Chondrocyte (in vitro differentiated cells): ENCODE measurements around the gene FRMD4B. TPM values are rescaled to one million over a fixed set of nuclear protein-coding genes. Genes with fewer than 3 reads are reported as not detected.

Experiments used
- DNase-seq: peaks from one replicate; pipeline ENCODE4 v3.0.0; 2021; ENCODE audit warnings: mixed read lengths, low spot score
- H3K27ac Mint-ChIP-seq: one replicate; pipeline ENCODE4 v1.8.0; 2021; ENCODE audit warnings: mild to moderate bottlenecking, moderate library complexity, mixed read lengths; ENCODE audit not compliant: unreplicated experiment
- H3K27me3 Mint-ChIP-seq: 2 replicates; pipeline ENCODE4 v1.8.0; 2021; ENCODE audit warnings: low read depth, mixed read lengths
- H3K36me3 Mint-ChIP-seq: 2 replicates; pipeline ENCODE4 v1.8.0; 2021; ENCODE audit warnings: low read depth, mixed read lengths
- H3K4me1 Mint-ChIP-seq: 2 replicates; pipeline ENCODE4 v1.8.0; 2021; ENCODE audit warnings: low read depth, mild to moderate bottlenecking, mixed read lengths
- H3K4me3 Mint-ChIP-seq: one replicate; pipeline ENCODE4 v1.8.0; 2021; ENCODE audit warnings: mild to moderate bottlenecking, moderate library complexity, mixed read lengths; ENCODE audit not compliant: unreplicated experiment
- H3K9me3 Mint-ChIP-seq: 2 replicates; pipeline ENCODE4 v1.8.0; 2021; ENCODE audit warnings: low read depth, mixed read lengths
- total RNA-seq: library from RNA; stranded (reverse); gene quantifications from 3 replicates; pipeline ENCODE4 v1.2.1, GENCODE V29; 2021
- TF ChIP-seq, protein P1 (sequence below): fragments of 200-600 bp; sonication (generic); IDR thresholded peaks from 2 replicates; pipeline ENCODE4 v1.5.0; 2021; ENCODE audit warnings: antibody characterized with exemption, mild to moderate bottlenecking, moderate library complexity

The FRMD4B gene
- total RNA-seq, 1 donor from 2014 or later: 4.1 TPM

DNA sequence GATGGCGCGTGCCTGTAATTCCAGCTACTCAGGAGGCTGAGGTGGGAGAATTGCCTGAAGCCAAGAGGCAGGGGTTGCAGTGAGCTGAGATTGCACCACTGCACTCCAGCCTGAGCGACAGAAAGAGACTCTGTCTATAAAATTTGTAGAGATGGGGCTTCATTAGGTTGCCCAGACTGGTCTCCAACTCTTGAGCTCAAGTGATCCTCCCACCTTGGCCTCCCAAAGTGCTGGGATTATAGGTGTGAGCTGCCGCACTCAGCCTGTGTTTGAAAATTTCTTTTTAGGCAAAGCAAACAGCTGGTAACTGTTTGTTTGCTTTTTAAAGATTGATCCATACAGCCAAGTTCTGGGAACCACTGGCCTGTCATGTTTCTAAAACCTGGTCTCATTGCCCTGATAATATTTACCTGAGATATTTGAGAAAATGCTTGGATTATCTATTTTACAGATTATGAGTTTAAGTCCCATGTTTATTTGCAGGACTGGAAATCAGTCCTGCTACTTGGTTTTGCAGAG is 199.3 kb downstream of the FRMD4B start:
- no peaks in the 10 kb centered on the region for H3K27me3 Mint-ChIP-seq
- H3K27ac Mint-ChIP-seq: no peak overlapping the region
- H3K36me3 Mint-ChIP-seq: no peaks in the 10 kb centered on the region
- H3K4me1 Mint-ChIP-seq: peaks cover 16% of the 10 kb centered on the region
- TF ChIP-seq, protein P1, sequence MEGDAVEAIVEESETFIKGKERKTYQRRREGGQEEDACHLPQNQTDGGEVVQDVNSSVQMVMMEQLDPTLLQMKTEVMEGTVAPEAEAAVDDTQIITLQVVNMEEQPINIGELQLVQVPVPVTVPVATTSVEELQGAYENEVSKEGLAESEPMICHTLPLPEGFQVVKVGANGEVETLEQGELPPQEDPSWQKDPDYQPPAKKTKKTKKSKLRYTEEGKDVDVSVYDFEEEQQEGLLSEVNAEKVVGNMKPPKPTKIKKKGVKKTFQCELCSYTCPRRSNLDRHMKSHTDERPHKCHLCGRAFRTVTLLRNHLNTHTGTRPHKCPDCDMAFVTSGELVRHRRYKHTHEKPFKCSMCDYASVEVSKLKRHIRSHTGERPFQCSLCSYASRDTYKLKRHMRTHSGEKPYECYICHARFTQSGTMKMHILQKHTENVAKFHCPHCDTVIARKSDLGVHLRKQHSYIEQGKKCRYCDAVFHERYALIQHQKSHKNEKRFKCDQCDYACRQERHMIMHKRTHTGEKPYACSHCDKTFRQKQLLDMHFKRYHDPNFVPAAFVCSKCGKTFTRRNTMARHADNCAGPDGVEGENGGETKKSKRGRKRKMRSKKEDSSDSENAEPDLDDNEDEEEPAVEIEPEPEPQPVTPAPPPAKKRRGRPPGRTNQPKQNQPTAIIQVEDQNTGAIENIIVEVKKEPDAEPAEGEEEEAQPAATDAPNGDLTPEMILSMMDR: no peak
- no peak for DNase-seq
- no peak overlapping the region for H3K4me3 Mint-ChIP-seq
- no peaks in the 10 kb centered on the region for H3K9me3 Mint-ChIP-seq

DNA sequence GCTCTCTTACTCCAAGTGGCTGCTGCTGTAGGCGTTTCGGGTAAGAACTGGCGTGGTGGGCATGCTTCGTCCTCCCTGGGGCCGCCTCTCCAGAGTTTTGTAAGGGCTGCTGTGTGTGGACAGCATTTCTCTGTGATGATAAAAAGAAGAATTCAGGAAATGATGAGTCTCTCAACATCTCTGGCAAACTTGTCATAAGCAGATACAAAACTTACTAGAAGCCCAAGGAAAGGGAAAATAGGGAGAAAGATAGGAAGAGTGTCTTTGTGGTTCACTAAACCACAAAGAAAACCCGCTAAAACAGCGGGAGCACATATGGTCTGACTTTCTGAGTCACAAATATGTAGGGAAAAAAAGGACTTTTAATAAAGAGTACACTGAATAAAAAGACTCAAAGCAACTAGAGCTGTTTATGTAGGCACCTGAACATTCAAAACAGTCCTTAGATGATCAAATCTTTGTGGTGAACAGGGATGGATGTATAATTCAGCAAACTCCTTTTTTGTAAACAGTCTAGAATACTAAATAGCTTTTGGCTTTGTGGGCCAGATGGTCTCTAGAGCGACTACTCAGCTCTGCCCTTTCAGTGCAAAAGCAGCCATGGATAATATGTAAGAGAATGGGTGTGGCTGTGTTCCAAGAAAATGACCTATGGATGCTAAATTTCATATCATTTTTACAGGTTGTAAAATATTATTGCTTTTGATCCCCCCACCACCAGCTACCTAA is 203.1 kb downstream of the FRMD4B start:
- DNase-seq: no peak
- peaks cover 21% of the 10 kb centered on the region for H3K4me1 Mint-ChIP-seq
- no peak overlapping the region for H3K4me3 Mint-ChIP-seq
- TF ChIP-seq, protein P1: no peak
- no peaks in the 10 kb centered on the region for H3K9me3 Mint-ChIP-seq
- H3K36me3 Mint-ChIP-seq: peaks cover 3% of the 10 kb centered on the region
- H3K27ac Mint-ChIP-seq: peak overlapping the region; percentile 35
- no peaks in the 10 kb centered on the region for H3K27me3 Mint-ChIP-seq

DNA sequence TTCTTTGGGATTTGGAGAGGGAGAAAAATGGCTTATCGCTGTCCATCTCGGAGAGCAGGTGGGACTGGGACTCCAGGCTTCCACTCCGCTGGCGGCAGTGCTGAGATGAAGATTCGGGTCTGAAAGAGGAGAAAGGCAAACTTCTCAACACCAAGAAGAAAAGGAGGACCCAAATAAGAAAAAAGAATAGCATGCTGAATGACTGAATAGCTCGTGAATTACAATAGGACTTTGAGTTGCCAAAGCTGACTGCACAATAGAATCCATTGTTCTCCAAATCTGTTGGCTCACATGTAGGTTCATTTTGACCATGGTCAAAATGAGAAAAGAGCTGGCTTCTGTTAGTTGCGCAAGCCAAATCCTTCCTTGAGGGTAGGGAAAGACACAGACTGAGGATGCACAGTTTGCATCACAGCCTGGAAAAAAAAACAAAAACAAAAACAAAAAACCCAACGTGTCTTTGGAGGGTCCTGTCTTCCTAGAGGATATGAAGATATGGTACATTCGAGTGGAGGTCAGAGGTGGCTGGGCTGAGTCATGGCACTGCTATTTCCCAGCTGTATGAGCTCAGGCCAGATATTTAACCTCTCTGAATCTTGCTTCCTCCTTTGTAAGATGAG is 204.2 kb downstream of the FRMD4B start:
- TF ChIP-seq, protein P1: no peak
- Mint-ChIP-seq H3K4me3 (no peak overlapping the region), H3K36me3 (peaks cover 3% of the 10 kb centered on the region), H3K9me3 (no peaks in the 10 kb centered on the region), H3K4me1 (peaks cover 21% of the 10 kb centered on the region), H3K27me3 (no peaks in the 10 kb centered on the region), H3K27ac (no peak overlapping the region)
- DNase-seq: no peak

DNA sequence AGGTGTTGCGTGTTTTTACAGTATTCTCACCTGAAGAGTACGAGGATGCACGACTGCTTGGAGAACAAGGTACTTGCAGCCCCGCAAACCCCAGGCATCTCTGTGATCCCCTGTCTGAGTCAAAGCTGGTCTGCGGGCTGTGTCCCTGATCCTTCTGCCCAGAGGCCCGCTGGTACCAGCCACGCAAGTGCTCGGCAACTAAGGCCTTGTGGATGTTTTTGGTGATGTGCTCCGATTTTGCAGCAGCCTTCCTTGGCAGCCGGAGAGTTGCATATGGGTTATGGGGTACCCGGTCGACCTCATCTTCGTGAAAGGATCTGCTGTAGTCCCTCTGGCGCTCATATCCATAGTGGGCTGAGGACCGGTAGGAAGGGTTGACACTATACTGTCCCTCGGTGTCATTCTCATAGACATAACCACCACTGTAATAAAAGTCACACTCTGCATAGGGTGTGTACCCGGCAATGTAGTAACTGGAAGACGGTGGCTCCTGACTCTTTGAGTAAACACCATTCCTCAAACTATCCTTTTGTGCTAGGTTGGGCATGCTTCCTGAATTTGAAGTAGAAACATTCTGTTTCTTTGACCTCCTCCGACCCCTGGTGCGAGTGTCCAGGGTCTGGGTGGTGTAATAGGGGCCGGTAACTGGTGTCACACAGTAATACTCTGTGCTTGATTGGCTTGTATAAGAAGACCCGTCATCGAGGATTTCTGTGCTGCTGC is 204.9 kb downstream of the FRMD4B start:
- TF ChIP-seq, protein P1: no peak
- H3K9me3 Mint-ChIP-seq: no peaks in the 10 kb centered on the region
- peaks cover 21% of the 10 kb centered on the region for H3K4me1 Mint-ChIP-seq
- peak overlapping the region; percentile 51 for H3K27ac Mint-ChIP-seq
- H3K27me3 Mint-ChIP-seq: no peaks in the 10 kb centered on the region
- H3K4me3 Mint-ChIP-seq: no peak overlapping the region
- H3K36me3 Mint-ChIP-seq: peaks cover 3% of the 10 kb centered on the region
- no peak for DNase-seq

DNA sequence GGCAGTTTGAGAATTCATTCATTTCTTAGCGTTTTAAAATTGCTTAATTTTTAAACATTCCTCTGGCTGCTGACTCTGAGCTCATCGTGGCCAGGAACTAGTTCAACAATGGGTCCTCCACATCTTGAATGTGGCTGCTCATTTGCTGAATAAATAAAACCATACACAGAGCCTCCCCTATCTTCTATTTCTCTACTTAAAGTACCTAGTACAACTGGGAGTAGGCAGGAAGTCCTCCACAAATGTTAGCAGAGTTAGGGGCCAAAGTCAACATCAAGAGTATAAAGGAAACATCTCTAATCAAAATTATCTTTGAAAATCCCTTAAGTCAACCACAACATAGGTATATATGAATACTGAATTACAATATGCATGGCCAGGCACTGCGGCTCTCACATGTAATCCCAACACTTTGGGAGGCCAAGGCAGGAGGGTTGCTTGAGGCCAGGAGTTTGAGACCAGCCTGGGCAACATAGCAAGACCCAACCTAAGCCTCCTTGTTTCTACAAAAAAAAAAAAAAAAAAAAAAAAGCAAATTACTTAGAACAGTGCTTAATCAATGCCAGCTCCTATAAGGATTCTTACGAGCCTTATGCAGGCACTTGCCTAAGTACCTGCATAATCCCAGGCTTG is 206.0 kb downstream of the FRMD4B start:
- TF ChIP-seq, protein P1: no peak
- H3K27me3 Mint-ChIP-seq: no peaks in the 10 kb centered on the region
- no peak for DNase-seq
- H3K4me3 Mint-ChIP-seq: no peak overlapping the region
- H3K9me3 Mint-ChIP-seq: no peaks in the 10 kb centered on the region
- peaks cover 4% of the 10 kb centered on the region for H3K36me3 Mint-ChIP-seq
- H3K4me1 Mint-ChIP-seq: peaks cover 28% of the 10 kb centered on the region
- H3K27ac Mint-ChIP-seq: no peak overlapping the region
